IMR-90 (cell line): ENCODE data around the gene CCDC50. TPM values are rescaled to one million over a fixed set of nuclear protein-coding genes. Genes with fewer than 3 reads are reported as not detected.

Experiments used
- ATAC-seq: fragments of 200-7000 bp; cut with Tn5 transposase; 2 replicates; pipeline ENCODE4 v1.9.1; 2020; ENCODE audit warnings: low read depth, mild to moderate bottlenecking, moderate library complexity
- BruUV-seq: library from RNA; stranded (reverse); fragments of 400-500 nt; replicated peaks from 2 replicates; lab custom pipeline; 2021; lab: Mats Ljungman, UMichigan
- CTCF ChIA-PET: fragments of 300-600 bp; formaldehyde crosslinking; extraction: SDS; loops from one replicate; lab custom pipeline; 2021; ENCODE audit warnings: antibody characterized with exemption; lab: Yijun Ruan, JAX
- POLR2A ChIA-PET: fragments of 300-600 bp; sonication (Branson Sonifier 250); formaldehyde crosslinking; loops from one replicate; lab custom pipeline; 2022; ENCODE audit warnings: antibody characterized with exemption; ENCODE audit not compliant: unreplicated experiment; lab: Charles Lee
- DNase-seq: peaks from one replicate; pipeline ENCODE4 v3.0.0; 2013
- H2AFZ ChIP-seq: replicated peaks from 2 replicates; pipeline ENCODE3; 2013; ENCODE audit warnings: low read length, mild to moderate bottlenecking; ENCODE audit not compliant: poor library complexity
- H2AK5ac ChIP-seq: 2 replicates; pipeline ENCODE4 v1.6.1; 2013; ENCODE audit warnings: low read depth, low read length, inconsistent platforms
- H2AK9ac ChIP-seq: replicated peaks from 2 replicates; pipeline ENCODE3; 2013; ENCODE audit warnings: mild to moderate bottlenecking, low read depth, low read length, moderate library complexity; ENCODE audit not compliant: poor library complexity
- H2BK120ac ChIP-seq: 2 replicates; pipeline ENCODE4 v1.6.1; 2013; ENCODE audit warnings: low read depth, low read length, inconsistent platforms
- H2BK15ac ChIP-seq: 3 replicates; pipeline ENCODE4 v1.6.1; 2013; ENCODE audit warnings: low read depth, low read length, inconsistent platforms
- H2BK20ac ChIP-seq: 2 replicates; pipeline ENCODE4 v1.6.1; 2013; ENCODE audit warnings: low read depth, mild to moderate bottlenecking, inconsistent platforms, low read length, moderate library complexity
- H2BK5ac ChIP-seq: 2 replicates; pipeline ENCODE4 v1.6.1; 2013; ENCODE audit warnings: mild to moderate bottlenecking, low read depth, low read length, inconsistent platforms; ENCODE audit not compliant: poor library complexity, severe bottlenecking
- H3K14ac ChIP-seq: replicated peaks from 2 replicates; pipeline ENCODE4 v1.6.1; 2013; ENCODE audit warnings: low read depth, low read length, inconsistent platforms
- H3K18ac ChIP-seq: 2 replicates; pipeline ENCODE4 v1.6.1; 2013; ENCODE audit warnings: low read depth, low read length, control low read depth
- H3K23ac ChIP-seq: 2 replicates; pipeline ENCODE4 v1.6.1; 2013; ENCODE audit warnings: low read depth, low read length, inconsistent platforms
- H3K27ac ChIP-seq: 2 replicates; pipeline ENCODE4 v1.5.1; 2013; ENCODE audit warnings: mild to moderate bottlenecking, control low read depth, low read length; ENCODE audit not compliant: insufficient read depth
- H3K27me3 ChIP-seq: 2 replicates; pipeline ENCODE4 v1.6.1; 2013; ENCODE audit warnings: low read length; ENCODE audit not compliant: control insufficient read depth, insufficient read depth
- H3K36me3 ChIP-seq: 2 replicates; pipeline ENCODE4 v1.6.1; 2013; ENCODE audit warnings: low read length, mixed read lengths; ENCODE audit not compliant: control insufficient read depth, insufficient read depth
- H3K4ac ChIP-seq: 2 replicates; pipeline ENCODE4 v1.6.1; 2013; ENCODE audit warnings: low read depth, low read length, inconsistent platforms
- H3K4me1 ChIP-seq: 2 replicates; pipeline ENCODE4 v1.6.1; 2013; ENCODE audit warnings: low read length, mixed read lengths; ENCODE audit not compliant: control insufficient read depth, insufficient read depth
- H3K4me2 ChIP-seq: 2 replicates; pipeline ENCODE4 v1.6.1; 2013; ENCODE audit warnings: low read depth, mild to moderate bottlenecking, control low read depth, low read length, moderate library complexity
- H3K4me3 ChIP-seq: 2 replicates; pipeline ENCODE4 v1.5.1; 2013; ENCODE audit warnings: low read depth, mild to moderate bottlenecking, control low read depth, low read length, moderate library complexity; ENCODE audit not compliant: insufficient read depth
- H3K56ac ChIP-seq: 2 replicates; pipeline ENCODE4 v1.6.1; 2013; ENCODE audit warnings: low read length, inconsistent platforms; ENCODE audit not compliant: insufficient read depth; ENCODE audit errors: extremely low read depth
- H3K79me1 ChIP-seq, 2 experiments: 2 replicates each; pipeline ENCODE4 v1.6.1; 2013; ENCODE audit warnings: low read length in 2 of 2, inconsistent platforms in 1 of 2, low read depth in 1 of 2
- H3K9ac ChIP-seq: 2 replicates; pipeline ENCODE4 v1.6.1; 2013; ENCODE audit warnings: low read depth, low read length, control low read depth
- H3K9me1 ChIP-seq: 2 replicates; pipeline ENCODE4 v1.6.1; 2013; ENCODE audit warnings: low read length, inconsistent platforms; ENCODE audit not compliant: insufficient read depth
- H3K9me3 ChIP-seq: 2 replicates; pipeline ENCODE4 v1.6.1; 2013; ENCODE audit warnings: low read length; ENCODE audit not compliant: control insufficient read depth, insufficient read depth
- H4K20me1 ChIP-seq: 2 replicates; pipeline ENCODE4 v1.6.1; 2013; ENCODE audit warnings: low read length, inconsistent platforms; ENCODE audit not compliant: insufficient read depth
- H4K5ac ChIP-seq: 2 replicates; pipeline ENCODE4 v1.6.1; 2013; ENCODE audit warnings: mild to moderate bottlenecking, low read depth, low read length, control low read depth
- H4K8ac ChIP-seq, 2 experiments: 2 replicates each; pipeline ENCODE4 v1.6.1; 2013; ENCODE audit warnings: low read depth in 2 of 2, low read length in 2 of 2, control low read depth in 1 of 2, inconsistent platforms in 1 of 2
- H4K91ac ChIP-seq: 2 replicates; pipeline ENCODE4 v1.6.1; 2013; ENCODE audit warnings: low read depth, low read length, inconsistent platforms; ENCODE audit not compliant: insufficient read depth
- CHD1 ChIP-seq: IDR thresholded peaks from 2 replicates; pipeline ENCODE4 v1.6.1; 2012; ENCODE audit warnings: low read depth, low read length, improper control_type of control experiment
- CTCF ChIP-seq: conservative IDR thresholded peaks from 2 replicates; pipeline ENCODE4 v1.5.1; 2012; ENCODE audit warnings: mild to moderate bottlenecking, low read depth, low read length, improper control_type of control experiment
- FOS ChIP-seq: fragments of 150-350 bp; IDR thresholded peaks from 2 replicates; pipeline ENCODE4 v1.6.1; 2016; ENCODE audit warnings: low read depth, low read length
- MAFK ChIP-seq: IDR thresholded peaks from 2 replicates; pipeline ENCODE4 v1.6.1; 2012; ENCODE audit warnings: low read depth, low read length, improper control_type of control experiment
- MAZ ChIP-seq: IDR thresholded peaks from 2 replicates; pipeline ENCODE4 v1.6.1; 2012; ENCODE audit warnings: low read depth, mild to moderate bottlenecking, low read length, improper control_type of control experiment, moderate library complexity, borderline replicate concordance
- MXI1 ChIP-seq: IDR thresholded peaks from 2 replicates; pipeline ENCODE4 v1.6.1; 2012; ENCODE audit warnings: low read depth, mild to moderate bottlenecking, low read length, moderate library complexity, borderline replicate concordance
- NFE2L2 ChIP-seq: fragments of 150-350 bp; IDR thresholded peaks from 2 replicates; pipeline ENCODE4 v1.6.1; 2016; ENCODE audit warnings: low read depth, mild to moderate bottlenecking, low read length
- POLR2A ChIP-seq: IDR thresholded peaks from 2 replicates; pipeline ENCODE4 v1.6.1; 2012; ENCODE audit warnings: mild to moderate bottlenecking, low read depth, low read length
- RAD21 ChIP-seq: IDR thresholded peaks from 2 replicates; pipeline ENCODE4 v1.6.1; 2012; ENCODE audit warnings: low read length, improper control_type of control experiment
- RCOR1 ChIP-seq: IDR thresholded peaks from 2 replicates; pipeline ENCODE4 v1.6.1; 2012; ENCODE audit warnings: mild to moderate bottlenecking, low read length, improper control_type of control experiment; ENCODE audit not compliant: insufficient replicate concordance
- RFX5 ChIP-seq: IDR thresholded peaks from 2 replicates; pipeline ENCODE4 v1.8.0; 2012; ENCODE audit warnings: low read depth, mild to moderate bottlenecking, low read length, moderate library complexity
- WGBS, 2 experiments: methylation state at CpG; one replicate each; pipeline versions ENCODE4 v1.1.5 to v1.1.7; 2013; ENCODE audit warnings: missing lambda C conversion rate in 2 of 2; ENCODE audit not compliant: insufficient read length in 1 of 2; ENCODE audit errors: extremely low coverage in 2 of 2; 5-methylcytosine and 5-hydroxymethylcytosine counted together
- dilution Hi-C: fragments of 300-500 bp; cut with HindIII; formaldehyde crosslinking; loops from one replicate; pipeline ENCODE4 v1.14.3; 2018; ENCODE audit warnings: low sequenced_read_pairs; ENCODE audit not compliant: unreplicated experiment
- in situ Hi-C: fragments of 300-500 bp; cut with MboI; formaldehyde crosslinking; loops from 3 replicates; pipeline ENCODE4 v1.14.3; 2019; ENCODE audit warnings: low sequenced_read_pairs, inconsistent platforms, mixed read lengths
- intact Hi-C: fragments of 100-400 bp; cut with micrococcal nuclease; formaldehyde crosslinking; loops from 2 replicates; pipeline ENCODE4 v1.10.0; 2022
- polyA plus RNA-seq, 3 experiments: library from polyadenylated mRNA; depleted of rRNA; stranded (reverse); fragments of >200 nt; gene quantifications; 2 replicates each; pipeline ENCODE4 v1.2.3, GENCODE V29; 2012; ENCODE audit warnings: low replicate concordance in 1 of 3
- total RNA-seq: library from RNA; depleted of rRNA; stranded (reverse); fragments of >200 nt; gene quantifications from 2 replicates; pipeline ENCODE4 v1.2.3, GENCODE V29; 2012

Gene CCDC50
- total and polyA plus RNA-seq, 2 of the 4 experiments (the other 2 are of a cell fraction), result 59.0 to 63.1 TPM

DNA sequence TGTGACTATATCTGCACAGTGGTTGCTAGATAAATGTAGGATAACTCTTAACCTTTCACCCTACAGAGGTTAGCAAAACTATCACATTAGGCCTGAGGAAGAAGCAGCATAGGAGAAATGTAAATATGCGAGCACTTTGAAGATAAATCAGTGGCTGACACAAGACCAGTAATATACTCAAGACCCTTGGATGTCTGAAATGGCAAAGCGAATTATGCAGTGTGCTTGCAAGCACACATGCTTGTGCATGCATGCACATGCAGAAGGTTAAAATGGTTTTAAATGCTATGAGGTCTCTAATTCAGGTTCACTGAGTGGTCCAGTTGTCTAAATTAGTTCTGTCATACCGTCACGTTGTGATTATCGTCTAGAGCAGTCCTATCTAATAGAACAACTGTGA lies 14.7 kb downstream of the CCDC50 start:
- WGBS, 2 experiments, result 83% methylated on average over 1 of the region's 5 CpGs; no CpG with 5 or more reads in 1 of the 2 experiments
- no peak overlapping the region for H4K91ac ChIP-seq
- H3K18ac ChIP-seq, result no peak overlapping the region
- H3K56ac ChIP-seq, result no peak overlapping the region
- no peak overlapping the region for H2AK5ac ChIP-seq
- peaks cover 7% of the 10 kb centered on the region for H3K9me1 ChIP-seq
- H3K4me1 ChIP-seq, result peaks cover 15% of the 10 kb centered on the region
- H3K27me3 ChIP-seq, result no peaks in the 10 kb centered on the region
- H3K14ac ChIP-seq, result no peak overlapping the region
- ATAC-seq (no peak), DNase-seq (no peak)
- no peak for TF ChIP-seq FOS
- no peak for TF ChIP-seq NFE2L2
- TF ChIP-seq MAZ, result no peak
- no peak for TF ChIP-seq RCOR1
- TF ChIP-seq POLR2A, result no peak
- no peak for TF ChIP-seq MXI1
- TF ChIP-seq CHD1, result no peak
- TF ChIP-seq RFX5, result no peak
- TF ChIP-seq MAFK, result no peak
- TF ChIP-seq CTCF, result no peak
- no peak for TF ChIP-seq RAD21
- peak overlapping the region; percentile 10; the same call in 1 of the 2 replicates for H3K4me2 ChIP-seq
- dilution Hi-C loops (no loop called here), in situ Hi-C loops (loop anchor here (25.0 kb wide), 1 partner anchor 1543 kb away; no protein-coding TSS in a partner anchor), intact Hi-C loops (no loop called here)
- no peak overlapping the region for H3K23ac ChIP-seq
- no peaks in the 10 kb centered on the region for H3K9me3 ChIP-seq
- no peak overlapping the region for H4K8ac ChIP-seq
- peaks cover 45% of the 10 kb centered on the region; the same call in 1 of the 2 replicates for H4K20me1 ChIP-seq
- POLR2A ChIA-PET, result no interaction called here
- H3K27ac ChIP-seq, result no peak overlapping the region
- CTCF ChIA-PET, result no interaction called here
- H4K5ac ChIP-seq, result no peak overlapping the region
- H2AFZ ChIP-seq, result no peak overlapping the region
- H3K9ac ChIP-seq, result no peak overlapping the region
- H3K4me3 ChIP-seq, result no peak overlapping the region
- H3K79me1 ChIP-seq, result peaks cover 3 to 48% of the 10 kb centered on the region in 2 experiments; a peak in 2 of 4 replicates
- BruUV-seq, result no TSS peak
- no peaks in the 10 kb centered on the region; the same call in 1 of the 2 replicates for H3K36me3 ChIP-seq
- H2BK120ac ChIP-seq, result no peak overlapping the region
- no peak overlapping the region for H2AK9ac ChIP-seq
- peak overlapping the region; percentile 8 for H2BK5ac ChIP-seq
- no peak overlapping the region; the same call in 2 of the 3 replicates for H2BK15ac ChIP-seq
- H2BK20ac ChIP-seq, result no peak overlapping the region
- H3K4ac ChIP-seq, result no peak overlapping the region
